Heart left ventricle (tissue), 13 donors: ENCODE measurements around the gene XIRP1.

Source experiments
- POLR2A ChIP-seq, 2 donors: fragments of 450-650 bp; IDR thresholded peaks; one replicate each; pipeline ENCODE4 v1.6.1; 2017; ENCODE audit warnings: antibody characterized with exemption in 2 of 2, mild to moderate bottlenecking in 2 of 2, moderate library complexity in 2 of 2
- TF ChIP-seq, protein P1 (sequence below), 12 donors: fragments of 200-600 bp; sonication (generic) in 4 of 12; IDR thresholded peaks; one replicate each; pipeline versions ENCODE4 v1.5.0 to v1.8.0; 2018 to 2022; ENCODE audit warnings: antibody characterized with exemption in 12 of 12, mild to moderate bottlenecking in 5 of 12
- donor health status: ischemic (EF 13 %, LVEDD 7.1; RV severe dilation, severe dysfunction).
- donor health status: DM: no; HTN: yes; CAD: no.
- donor health status: DM: no; HTN: no; CAD: no.
- donor health status: ischemic (EF 25% LVEDD 6.9; RV normal size, moderate dysfunction).
- donor health status: ischemic (EF 25% LVEDD 5.7; RV mildly dilated, moderate dysfunction).
- donor health status: ischemic (EF 35%, LVEDD 5.7; RV mildly dilated, moderate dysfunction).
- donor health status: nonischemic (EF 11% LVEDD 7.7; RV severe dilation, severe dysfunction).
- donor health status: DM: yes; HTN: yes; CAD: no.
- donor health status: PGD.
- donor health status: ischemic (EF 29% LVEDD 5.4; RV normal size, mild dysfunction).
- donor health status: nonischemic (EF 23%, LVEDD 6.1; RV moderate dilation, normal function).

DNA sequence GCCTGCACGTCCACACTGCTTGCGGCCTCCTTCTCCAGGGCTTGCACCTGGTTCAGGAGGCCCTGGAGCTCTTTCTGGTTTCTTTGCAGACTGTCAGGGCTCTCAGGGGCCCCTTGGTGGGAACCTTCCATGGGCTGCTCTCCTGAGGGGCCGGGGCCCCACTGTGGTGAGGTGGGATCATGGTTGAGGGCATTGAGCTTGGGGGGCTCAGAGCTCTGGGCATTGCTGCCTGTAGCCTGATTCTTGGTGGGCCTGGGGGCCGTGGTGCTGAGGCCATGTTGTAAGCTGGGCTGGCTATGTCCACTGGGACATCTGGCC, 7.5 kb downstream of the XIRP1 start:
- TF ChIP-seq, protein P1, sequence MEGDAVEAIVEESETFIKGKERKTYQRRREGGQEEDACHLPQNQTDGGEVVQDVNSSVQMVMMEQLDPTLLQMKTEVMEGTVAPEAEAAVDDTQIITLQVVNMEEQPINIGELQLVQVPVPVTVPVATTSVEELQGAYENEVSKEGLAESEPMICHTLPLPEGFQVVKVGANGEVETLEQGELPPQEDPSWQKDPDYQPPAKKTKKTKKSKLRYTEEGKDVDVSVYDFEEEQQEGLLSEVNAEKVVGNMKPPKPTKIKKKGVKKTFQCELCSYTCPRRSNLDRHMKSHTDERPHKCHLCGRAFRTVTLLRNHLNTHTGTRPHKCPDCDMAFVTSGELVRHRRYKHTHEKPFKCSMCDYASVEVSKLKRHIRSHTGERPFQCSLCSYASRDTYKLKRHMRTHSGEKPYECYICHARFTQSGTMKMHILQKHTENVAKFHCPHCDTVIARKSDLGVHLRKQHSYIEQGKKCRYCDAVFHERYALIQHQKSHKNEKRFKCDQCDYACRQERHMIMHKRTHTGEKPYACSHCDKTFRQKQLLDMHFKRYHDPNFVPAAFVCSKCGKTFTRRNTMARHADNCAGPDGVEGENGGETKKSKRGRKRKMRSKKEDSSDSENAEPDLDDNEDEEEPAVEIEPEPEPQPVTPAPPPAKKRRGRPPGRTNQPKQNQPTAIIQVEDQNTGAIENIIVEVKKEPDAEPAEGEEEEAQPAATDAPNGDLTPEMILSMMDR (IDR thresholded peaks at IDR 0.05), result no peak
- no peak for TF ChIP-seq POLR2A (IDR thresholded peaks at IDR 0.05)
